Measurements from ENCODE around the gene DTX1.

Gene DTX1

DNA sequence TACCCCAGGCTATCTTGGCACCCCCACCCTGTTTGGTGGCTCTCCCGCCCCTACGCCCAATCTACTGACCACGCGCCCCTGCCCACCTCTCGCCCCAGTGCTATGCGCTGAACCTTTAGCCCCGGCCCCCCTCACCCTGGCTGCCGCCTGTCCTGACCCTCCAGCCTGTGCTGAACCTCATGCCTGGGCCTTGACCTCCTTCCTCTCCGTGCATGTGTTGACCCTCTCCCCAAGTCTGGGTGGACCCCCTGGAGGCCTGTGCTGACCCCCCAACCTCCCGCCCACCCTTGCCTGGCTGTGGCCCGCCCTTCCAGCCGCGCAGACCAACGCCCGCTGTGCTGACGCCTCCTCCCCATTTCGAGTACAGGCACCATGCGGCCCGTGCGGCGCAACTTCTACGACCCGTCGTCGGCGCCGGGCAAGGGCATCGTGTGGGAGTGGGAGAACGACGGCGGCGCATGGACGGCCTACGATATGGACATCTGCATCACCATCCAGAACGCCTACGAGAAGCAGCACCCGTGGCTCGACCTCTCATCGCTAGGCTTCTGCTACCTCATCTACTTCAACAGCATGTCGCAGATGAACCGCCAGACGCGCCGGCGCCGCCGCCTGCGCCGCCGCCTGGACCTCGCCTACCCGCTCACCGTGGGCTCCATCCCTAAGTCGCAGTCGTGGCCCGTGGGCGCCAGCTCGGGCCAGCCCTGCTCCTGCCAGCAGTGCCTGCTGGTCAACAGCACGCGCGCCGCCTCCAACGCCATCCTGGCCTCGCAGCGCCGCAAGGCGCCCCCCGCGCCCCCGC lies 20.7 kb downstream of the DTX1 start:
- DNase-seq, result no peak
- TF ChIP-seq CTCF (IDR thresholded peaks at IDR 0.05; ENCODE audit: low read depth, low read length), result no peak
- H3K9me3 ChIP-seq (ENCODE audit: severe bottlenecking), result no peaks in the 10 kb centered on the region
- no peak overlapping the region for H3K4me3 ChIP-seq (ENCODE audit: low read depth, low read length)
- H3K27me3 ChIP-seq (ENCODE audit: insufficient read depth, low read depth, severe bottlenecking), result no peaks in the 10 kb centered on the region
- no peak overlapping the region for H3K27ac ChIP-seq
- peaks cover 6% of the 10 kb centered on the region; the same call in 1 of the 2 replicates for H3K36me3 ChIP-seq

- no peak for TF ChIP-seq CTCF (IDR thresholded peaks at IDR 0.05; ENCODE audit: low read depth, low read length)
- Histone ChIP-seq H3K9me3 (ENCODE audit: severe bottlenecking) (no peaks in the 10 kb centered on the region), H3K27ac (no peak overlapping the region), H3K4me3 (ENCODE audit: low read depth, low read length) (no peak overlapping the region), H3K27me3 (ENCODE audit: insufficient read depth, low read depth, severe bottlenecking) (no peaks in the 10 kb centered on the region), H3K36me3 (peaks cover 6% of the 10 kb centered on the region)
- DNase-seq, result no peak
Measured at GRCh38 chr12:113077859-113078255, 21.3 kb downstream of the DTX1 start.

- H3K27ac ChIP-seq, result no peak overlapping the region
- no peak overlapping the region for H3K4me3 ChIP-seq (ENCODE audit: low read depth, low read length)
- DNase-seq, result no peak
- peaks cover 9% of the 10 kb centered on the region for H3K36me3 ChIP-seq
- H3K27me3 ChIP-seq (ENCODE audit: insufficient read depth, low read depth, severe bottlenecking), result no peaks in the 10 kb centered on the region
- H3K9me3 ChIP-seq (ENCODE audit: severe bottlenecking), result no peaks in the 10 kb centered on the region
- TF ChIP-seq CTCF (IDR thresholded peaks at IDR 0.05; ENCODE audit: low read depth, low read length), result no peak
Measured at GRCh38 chr12:113081873-113082272, 25.3 kb downstream of the DTX1 start.

DNA sequence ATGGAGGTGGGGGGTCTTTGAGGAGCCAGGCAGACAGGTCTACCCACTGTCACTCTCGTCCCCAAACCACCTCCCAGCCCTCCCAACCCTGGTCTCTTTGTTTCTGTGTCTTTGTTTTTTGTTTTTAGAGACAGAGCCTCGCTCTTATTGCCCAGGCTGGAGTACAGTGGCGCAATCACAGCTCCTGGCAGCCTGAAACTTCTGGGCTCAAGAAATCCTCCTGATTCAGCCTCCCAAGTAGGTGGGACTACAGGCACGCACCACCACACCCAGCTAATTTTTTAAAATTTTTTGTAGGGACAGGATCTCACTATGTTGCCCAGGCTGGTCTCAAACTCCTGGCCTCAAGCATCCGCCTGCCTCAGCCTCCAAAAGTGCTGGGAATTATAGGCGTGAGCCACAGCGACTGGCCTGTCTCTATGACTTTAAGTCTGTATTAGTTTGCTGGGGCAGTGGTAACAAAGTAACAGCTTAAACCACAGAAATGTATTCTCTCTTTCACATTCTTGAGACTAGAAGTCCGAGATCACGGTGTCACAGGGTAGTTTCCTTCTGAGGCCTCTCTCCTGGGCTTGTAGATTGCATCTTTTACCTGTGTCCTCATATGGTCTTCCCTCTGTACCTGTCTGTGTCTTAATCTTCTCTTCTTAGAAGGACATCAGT lies 26.1 kb downstream of the DTX1 start:
- no peaks in the 10 kb centered on the region for H3K9me3 ChIP-seq (ENCODE audit: severe bottlenecking)
- no peak overlapping the region for H3K27ac ChIP-seq
- H3K4me3 ChIP-seq (ENCODE audit: low read depth, low read length), result no peak overlapping the region
- no peak for TF ChIP-seq CTCF (IDR thresholded peaks at IDR 0.05; ENCODE audit: low read depth, low read length)
- no peaks in the 10 kb centered on the region for H3K27me3 ChIP-seq (ENCODE audit: insufficient read depth, low read depth, severe bottlenecking)
- peaks cover 9% of the 10 kb centered on the region for H3K36me3 ChIP-seq
- DNase-seq, result no peak

DNA sequence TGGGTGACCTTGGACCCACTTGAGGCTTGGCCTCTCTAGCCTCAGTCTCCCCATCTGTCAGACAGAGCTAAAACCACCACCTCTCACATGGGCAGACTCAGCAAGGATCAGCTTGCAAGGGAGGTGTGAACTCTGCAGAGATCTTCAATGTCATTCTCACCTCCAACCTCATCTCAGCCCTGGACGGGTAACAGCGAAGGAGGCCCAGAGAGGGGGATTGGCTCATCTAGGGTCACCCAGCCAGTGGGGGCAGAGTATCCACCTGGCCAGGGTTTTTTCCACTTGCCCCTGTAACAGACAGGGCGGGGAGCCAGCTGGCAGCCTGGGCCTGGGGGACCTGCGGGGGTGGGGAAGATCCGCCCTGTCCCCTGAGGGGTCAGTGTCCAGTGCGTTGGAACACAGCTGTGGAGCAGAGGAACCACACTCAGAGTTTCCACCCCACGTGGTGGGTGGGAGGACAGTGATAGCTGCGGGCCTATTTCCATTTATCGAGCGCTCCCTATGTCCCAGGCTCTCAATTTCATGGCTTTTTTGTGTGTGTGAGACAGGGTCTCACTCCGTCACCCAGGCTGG lies 27.4 kb downstream of the DTX1 start:
- no peak overlapping the region for H3K4me3 ChIP-seq (ENCODE audit: low read depth, low read length)
- H3K9me3 ChIP-seq (ENCODE audit: severe bottlenecking), result no peaks in the 10 kb centered on the region
- no peaks in the 10 kb centered on the region for H3K27me3 ChIP-seq (ENCODE audit: insufficient read depth, low read depth, severe bottlenecking)
- H3K27ac ChIP-seq, result no peak overlapping the region
- peaks cover 3% of the 10 kb centered on the region for H3K36me3 ChIP-seq
- no peak for TF ChIP-seq CTCF (IDR thresholded peaks at IDR 0.05; ENCODE audit: low read depth, low read length)
- DNase-seq, result no peak

Measured in WERI-Rb-1 (cell line).